Activated effector memory CD4-positive, alpha-beta T cell treated with anti-CD3 and anti-CD28 coated beads, Interleukin-2, amount 50 U/mL, for 16 hours (primary cell): Measurements from ENCODE around the gene SMC1A.

Source experiments
- DNase-seq: peaks from one replicate; pipeline ENCODE4 v3.0.0-alpha.2; 2020

SMC1A gene

GRCh38 chrX:53333853-53334252 is 88.6 kb downstream of the SMC1A start:
- no peak for DNase-seq

GRCh38 chrX:53332204-53332603 is 90.2 kb downstream of the SMC1A start:
- DNase-seq, result no peak

GRCh38 chrX:53330331-53330730 is 92.1 kb downstream of the SMC1A start:
- no peak for DNase-seq

GRCh38 chrX:53324803-53325202 is 97.7 kb downstream of the SMC1A start:
- DNase-seq, result no peak
